OCI-LY3 (cell line): ENCODE results near the gene PARP3.

Experiments
- H2AFZ ChIP-seq: fragments of 200-600, 300-600 bp; shearing (Covaris generic); 2 replicates; pipeline ENCODE4 v1.6.0; 2014; ENCODE audit warnings: antibody characterized with exemption, low read depth, low read length
- H3K27ac ChIP-seq: fragments of 200-600, 300-600 bp; sonication (generic); 2 replicates; pipeline ENCODE4 v1.5.1; 2014; ENCODE audit warnings: mild to moderate bottlenecking, low read length, moderate library complexity, mixed read lengths
- H3K27me3 ChIP-seq: fragments of 200-600, 300-600 bp; sonication (generic); 2 replicates; pipeline ENCODE4 v1.6.1; 2014; ENCODE audit warnings: low read depth, low read length, mixed read lengths
- H3K36me3 ChIP-seq: fragments of 200-600, 300-600 bp; sonication (generic); replicated peaks from 2 replicates; pipeline ENCODE3; 2014; ENCODE audit warnings: low read depth, low read length, mixed read lengths
- H3K4me1 ChIP-seq: fragments of 300-600, 200-600 bp; sonication (generic); 2 replicates; pipeline ENCODE4 v1.6.1; 2014; ENCODE audit warnings: low read length, mixed read lengths
- H3K4me2 ChIP-seq: fragments of 200-600, 300-600 bp; sonication (generic); 2 replicates; pipeline ENCODE4 v1.6.1; 2014; ENCODE audit warnings: low read length, mixed read lengths
- H3K4me3 ChIP-seq: fragments of 300-600, 200-600 bp; sonication (generic); 2 replicates; pipeline ENCODE4 v1.5.1; 2014; ENCODE audit warnings: antibody characterized with exemption, mild to moderate bottlenecking, low read length, moderate library complexity
- H3K79me2 ChIP-seq: fragments of 300-600, 200-600 bp; shearing (Covaris generic); 2 replicates; pipeline ENCODE4 v1.6.1; 2014; ENCODE audit warnings: mild to moderate bottlenecking, low read length, mixed read lengths
- H3K9ac ChIP-seq: fragments of 300-600, 200-600 bp; shearing (Covaris generic); 2 replicates; pipeline ENCODE4 v1.6.0; 2014; ENCODE audit warnings: mild to moderate bottlenecking, low read length, moderate library complexity
- H3K9me3 ChIP-seq: fragments of 200-600, 300-600 bp; shearing (Covaris generic); 2 replicates; pipeline ENCODE4 v1.6.1; 2014; ENCODE audit warnings: low read length, mixed read lengths; ENCODE audit not compliant: insufficient read depth
- H4K20me1 ChIP-seq: fragments of 200-600, 300-600 bp; sonication (generic); 2 replicates; pipeline ENCODE4 v1.6.1; 2016; ENCODE audit warnings: low read length, mixed read lengths; ENCODE audit not compliant: insufficient read depth
- CTCF ChIP-seq: fragments of 200-600, 300-600 bp; sonication (generic); IDR thresholded peaks from 2 replicates; pipeline ENCODE4 v1.5.1; 2014; ENCODE audit warnings: antibody characterized with exemption, low read length, low read depth
- EZH2phosphoT487 ChIP-seq: fragments of 200-600 bp; shearing (Covaris generic); IDR thresholded peaks from 2 replicates; pipeline ENCODE4 v1.6.1; 2018; ENCODE audit warnings: antibody characterized with exemption, mixed run types, low read depth

Gene PARP3

GRCh38 chr3:51929420-51930003 lies 12.7 kb upstream of the PARP3 start:
- H3K9ac ChIP-seq: no peak overlapping the region
- H3K27ac ChIP-seq: no peak overlapping the region
- peaks cover 25% of the 10 kb centered on the region for H3K36me3 ChIP-seq
- peaks cover 13% of the 10 kb centered on the region for H3K4me1 ChIP-seq
- no peaks in the 10 kb centered on the region for H4K20me1 ChIP-seq
- H3K9me3 ChIP-seq: no peaks in the 10 kb centered on the region
- no peak overlapping the region for H2AFZ ChIP-seq
- no peak overlapping the region for H3K4me2 ChIP-seq
- TF ChIP-seq CTCF (no peak), EZH2phosphoT487 (no peak)
- no peaks in the 10 kb centered on the region for H3K27me3 ChIP-seq
- H3K4me3 ChIP-seq: no peak overlapping the region
- no peaks in the 10 kb centered on the region for H3K79me2 ChIP-seq

- Histone ChIP-seq H3K9me3 (no peaks in the 10 kb centered on the region), H3K27ac (no peak overlapping the region), H3K79me2 (no peaks in the 10 kb centered on the region), H3K4me3 (no peak overlapping the region), H3K27me3 (no peaks in the 10 kb centered on the region), H2AFZ (no peak overlapping the region), H3K36me3 (peaks cover 31% of the 10 kb centered on the region), H4K20me1 (no peaks in the 10 kb centered on the region), H3K9ac (no peak overlapping the region), H3K4me1 (peaks cover 13% of the 10 kb centered on the region), H3K4me2 (no peak overlapping the region)
- no peak for TF ChIP-seq CTCF
- no peak for TF ChIP-seq EZH2phosphoT487
These were observed 11.7 kb upstream of the PARP3 start for GRCh38 chr3:51930439-51930838.

GRCh38 chr3:51931756-51932155 lies 10.4 kb upstream of the PARP3 start:
- H2AFZ ChIP-seq: no peak overlapping the region
- H3K36me3 ChIP-seq: peaks cover 40% of the 10 kb centered on the region
- no peak overlapping the region for H3K4me2 ChIP-seq
- no peak overlapping the region for H3K27ac ChIP-seq
- peaks cover 13% of the 10 kb centered on the region for H3K4me1 ChIP-seq
- TF ChIP-seq EZH2phosphoT487: no peak
- no peak for TF ChIP-seq CTCF
- H4K20me1 ChIP-seq: no peaks in the 10 kb centered on the region
- H3K27me3 ChIP-seq: no peaks in the 10 kb centered on the region
- no peaks in the 10 kb centered on the region for H3K9me3 ChIP-seq
- H3K79me2 ChIP-seq: no peaks in the 10 kb centered on the region
- no peak overlapping the region for H3K9ac ChIP-seq
- no peak overlapping the region for H3K4me3 ChIP-seq

GRCh38 chr3:51932471-51933370 lies 9.4 kb upstream of the PARP3 start:
- H3K79me2 ChIP-seq: no peaks in the 10 kb centered on the region; the same call in 1 of the 2 replicates
- no peak overlapping the region for H3K9ac ChIP-seq
- no peaks in the 10 kb centered on the region for H3K9me3 ChIP-seq
- H3K4me1 ChIP-seq: peaks cover 3% of the 10 kb centered on the region
- peaks cover 46% of the 10 kb centered on the region for H3K36me3 ChIP-seq
- no peak overlapping the region for H3K4me2 ChIP-seq
- H4K20me1 ChIP-seq: no peaks in the 10 kb centered on the region
- H3K27ac ChIP-seq: no peak overlapping the region
- H3K4me3 ChIP-seq: no peak overlapping the region
- no peaks in the 10 kb centered on the region for H3K27me3 ChIP-seq
- TF ChIP-seq CTCF (no peak), EZH2phosphoT487 (no peak)
- H2AFZ ChIP-seq: no peak overlapping the region
